ENCODE measurements around the gene SAP30BP.

SAP30BP gene

GRCh38 chr17:75626496-75627038 is 40.6 kb upstream of the SAP30BP start:
- no peak for TF ChIP-seq FOXP2 (optimal IDR thresholded peaks at IDR 0.05; ENCODE audit: borderline replicate concordance, extremely low read depth, extremely low read length, insufficient read depth)

GRCh38 chr17:75627094-75627493 is 40.0 kb upstream of the SAP30BP start:
- TF ChIP-seq POLR2AphosphoS5 (IDR thresholded peaks at IDR 0.05; ENCODE audit: low read depth, low read length) (no peak), SIN3A (IDR thresholded peaks at IDR 0.05; ENCODE audit: borderline replicate concordance, insufficient read depth, low read length) (no peak), REST (IDR thresholded peaks at IDR 0.05; ENCODE audit: insufficient read depth in 1 of 2, low read depth in 2 of 2, low read length in 2 of 2) (no peak), TAF1 (IDR thresholded peaks at IDR 0.05; ENCODE audit: borderline replicate concordance, insufficient read depth, low read length) (no peak), FOXP2 (optimal IDR thresholded peaks at IDR 0.05; ENCODE audit: borderline replicate concordance, extremely low read depth, extremely low read length, insufficient read depth) (no peak)

GRCh38 chr17:75628425-75628824 is 38.7 kb upstream of the SAP30BP start:
- TF ChIP-seq FOXP2 (optimal IDR thresholded peaks at IDR 0.05; ENCODE audit: borderline replicate concordance, extremely low read depth, extremely low read length, insufficient read depth): no peak
- no peak for TF ChIP-seq REST (IDR thresholded peaks at IDR 0.05; ENCODE audit: insufficient read depth in 1 of 2, low read depth in 2 of 2, low read length in 2 of 2)
- no peak for TF ChIP-seq SIN3A (IDR thresholded peaks at IDR 0.05; ENCODE audit: borderline replicate concordance, insufficient read depth, low read length)
- no peak for TF ChIP-seq POLR2AphosphoS5 (IDR thresholded peaks at IDR 0.05; ENCODE audit: low read depth, low read length)
- TF ChIP-seq TAF1 (IDR thresholded peaks at IDR 0.05; ENCODE audit: borderline replicate concordance, insufficient read depth, low read length): no peak

GRCh38 chr17:75629157-75629556 is 38.0 kb upstream of the SAP30BP start:
- TF ChIP-seq SIN3A (IDR thresholded peaks at IDR 0.05; ENCODE audit: borderline replicate concordance, insufficient read depth, low read length): no peak

- TF ChIP-seq FOXP2 (optimal IDR thresholded peaks at IDR 0.05; ENCODE audit: borderline replicate concordance, extremely low read depth, extremely low read length, insufficient read depth): no peak
- no peak for TF ChIP-seq TAF1 (IDR thresholded peaks at IDR 0.05; ENCODE audit: borderline replicate concordance, insufficient read depth, low read length)
- no peak for TF ChIP-seq POLR2AphosphoS5 (IDR thresholded peaks at IDR 0.05; ENCODE audit: low read depth, low read length)
- TF ChIP-seq REST (IDR thresholded peaks at IDR 0.05; ENCODE audit: insufficient read depth in 1 of 2, low read depth in 2 of 2, low read length in 2 of 2): no peak
- no peak for TF ChIP-seq SIN3A (IDR thresholded peaks at IDR 0.05; ENCODE audit: borderline replicate concordance, insufficient read depth, low read length)
These were observed 36.8 kb upstream of the SAP30BP start for GRCh38 chr17:75630071-75630917.

GRCh38 chr17:75631353-75631752 is 35.8 kb upstream of the SAP30BP start:
- TF ChIP-seq REST (IDR thresholded peaks at IDR 0.05; ENCODE audit: insufficient read depth in 1 of 2, low read depth in 2 of 2, low read length in 2 of 2): no peak
- TF ChIP-seq TAF1 (IDR thresholded peaks at IDR 0.05; ENCODE audit: borderline replicate concordance, insufficient read depth, low read length): no peak
- TF ChIP-seq POLR2AphosphoS5 (IDR thresholded peaks at IDR 0.05; ENCODE audit: low read depth, low read length): no peak
- TF ChIP-seq SIN3A (IDR thresholded peaks at IDR 0.05; ENCODE audit: borderline replicate concordance, insufficient read depth, low read length): no peak
- TF ChIP-seq FOXP2 (optimal IDR thresholded peaks at IDR 0.05; ENCODE audit: borderline replicate concordance, extremely low read depth, extremely low read length, insufficient read depth): no peak

Measured in PFSK-1 (cell line).